Measurements from ENCODE around the gene VMO1.
"Not testable (repeated sequence)": the region's sequence is repeated elsewhere in the genome, so short reads cannot be mapped to it uniquely, and the experiment has no call there.

VMO1 gene, protein sequence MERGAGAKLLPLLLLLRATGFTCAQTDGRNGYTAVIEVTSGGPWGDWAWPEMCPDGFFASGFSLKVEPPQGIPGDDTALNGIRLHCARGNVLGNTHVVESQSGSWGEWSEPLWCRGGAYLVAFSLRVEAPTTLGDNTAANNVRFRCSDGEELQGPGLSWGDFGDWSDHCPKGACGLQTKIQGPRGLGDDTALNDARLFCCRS

DNA sequence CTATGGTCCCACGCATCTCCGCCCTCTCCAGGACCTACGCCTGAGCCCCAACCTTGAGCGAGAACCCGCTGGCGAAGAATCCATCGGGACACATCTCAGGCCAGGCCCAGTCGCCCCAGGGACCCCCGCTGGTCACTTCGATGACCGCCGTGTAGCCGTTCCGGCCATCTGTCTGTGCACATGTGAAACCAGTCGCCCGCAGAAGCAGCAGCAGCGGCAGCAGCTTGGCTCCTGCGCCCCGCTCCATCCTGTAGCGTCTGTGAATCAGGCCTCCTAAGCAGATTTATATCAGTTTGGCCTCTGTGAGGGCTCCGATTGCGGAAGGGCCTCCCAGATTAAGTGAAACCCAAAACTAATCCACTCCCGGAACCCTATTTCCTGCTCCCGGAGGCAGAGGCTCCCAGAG lies at the start of gene VMO1:
VMO1 (minus strand) TSS at position 259 of the 406 bp plus-strand sequence; CDS start at position 247, 12 bp downstream.
- DNase-seq = no peak

DNA sequence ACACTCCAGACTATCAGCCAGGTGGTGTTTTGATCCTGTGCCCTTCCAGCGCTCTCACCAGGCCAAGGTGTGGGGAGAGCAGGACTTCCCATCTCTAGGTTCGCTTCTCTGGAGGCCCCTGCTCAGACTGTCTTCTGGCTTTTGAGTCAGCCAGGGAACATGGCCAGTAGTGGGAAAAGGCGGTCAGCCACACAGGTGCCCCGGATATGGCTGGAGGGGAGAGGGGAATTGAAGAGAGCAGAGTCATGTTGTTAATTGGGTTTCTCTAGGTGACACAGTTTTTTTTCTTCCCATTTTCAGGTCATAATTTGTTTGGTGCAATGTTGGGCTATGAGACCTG lies 48.5 kb upstream of the VMO1 start:
- DNase-seq = no peak

DNA sequence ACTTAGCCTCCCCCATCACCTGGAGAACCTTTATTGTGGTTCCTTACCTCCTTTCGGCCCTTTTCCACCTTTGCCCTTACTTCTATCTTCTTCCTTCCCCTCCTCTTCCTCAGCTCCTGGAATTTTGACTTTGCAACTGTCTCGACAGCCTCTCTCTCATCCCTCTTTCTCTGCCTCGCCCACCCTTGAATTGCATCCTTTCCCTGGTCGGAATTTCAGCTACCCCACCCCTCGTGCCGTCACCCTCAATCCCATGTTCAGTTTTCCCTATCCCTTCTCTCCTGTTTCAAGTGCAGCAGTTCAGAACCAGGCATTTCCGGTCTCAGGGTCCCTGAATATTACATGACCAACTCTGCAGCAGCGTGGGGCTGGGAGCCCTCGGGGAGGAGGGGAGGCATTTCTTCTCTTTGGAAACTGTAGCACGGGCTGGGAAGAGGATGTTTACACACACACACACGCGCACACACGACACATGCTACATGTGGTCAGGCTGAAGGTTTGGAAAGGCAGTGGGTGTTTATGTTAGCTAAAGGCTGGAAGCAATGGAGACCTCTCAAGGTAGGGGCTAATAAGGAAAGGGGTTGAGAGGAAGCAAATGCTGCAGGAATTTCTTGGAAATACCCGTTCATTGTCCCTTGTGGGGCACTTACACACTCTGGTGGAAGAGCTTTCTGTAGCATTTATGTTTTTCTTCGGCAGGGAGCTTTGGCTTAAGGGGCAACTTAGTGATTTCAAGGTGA lies 47.9 kb upstream of the VMO1 start:
- no peak for DNase-seq

DNA sequence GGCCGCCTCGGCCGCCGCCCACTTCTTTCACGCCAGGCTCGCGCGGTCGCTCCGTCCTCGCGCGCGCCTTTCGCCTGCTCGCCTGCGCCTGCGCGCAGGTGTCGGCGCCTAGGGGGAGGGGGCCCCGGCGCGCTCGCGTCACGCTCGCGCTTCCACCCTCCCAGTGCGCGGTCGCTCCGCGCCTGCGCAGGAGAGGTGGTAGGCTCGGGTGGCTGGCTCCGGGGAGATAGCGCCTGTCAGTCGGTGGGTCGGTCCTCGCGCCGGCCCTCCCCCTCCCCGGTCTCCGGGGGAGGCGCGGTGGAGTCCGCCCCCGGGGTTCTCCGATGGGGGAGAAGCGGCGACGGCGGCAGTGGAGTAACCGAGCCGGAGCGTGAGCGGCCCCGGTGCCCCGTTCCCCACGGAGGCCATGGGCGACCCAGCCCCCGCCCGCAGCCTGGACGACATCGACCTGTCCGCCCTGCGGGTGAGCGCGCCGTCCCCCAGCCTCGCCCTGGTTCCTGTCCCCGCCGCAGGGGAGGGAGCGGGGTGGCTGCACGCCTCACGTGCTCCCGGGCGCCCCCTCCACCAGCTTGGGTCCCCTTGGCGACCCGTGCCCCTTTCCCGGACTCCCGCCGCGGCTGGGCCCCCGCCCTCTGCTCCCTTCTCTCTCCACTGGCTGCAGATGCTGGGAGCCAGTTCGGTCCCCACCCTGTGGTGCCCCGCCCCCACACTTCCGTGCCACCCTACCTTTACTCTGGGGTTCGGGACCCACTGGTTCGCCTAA lies 47.2 kb upstream of the VMO1 start, which contains the start of gene MINK1:
MINK1 (plus strand) TSS at position 163 of the 763 bp plus-strand sequence; CDS start at position 407, 244 bp downstream.
- peak; percentile 78 for DNase-seq

DNA sequence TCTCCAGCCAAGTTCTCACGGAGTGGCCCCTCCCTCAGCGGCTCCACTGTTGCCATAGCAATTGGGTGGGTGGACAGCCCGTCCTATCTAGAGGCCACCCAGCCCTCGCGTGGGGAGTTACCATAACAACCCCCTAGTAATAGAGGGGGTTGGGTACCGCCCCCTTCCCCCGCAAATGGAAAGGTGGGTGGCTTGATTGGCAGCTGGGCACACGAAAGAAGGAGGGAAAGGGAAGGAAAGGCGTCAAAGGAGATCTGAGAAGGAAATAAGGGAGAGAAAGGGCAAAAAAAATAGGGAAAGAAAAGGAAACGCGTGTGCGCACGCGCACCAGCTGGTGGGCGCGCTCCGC lies 46.6 kb upstream of the VMO1 start:
- DNase-seq = not testable (repeated sequence)

DNA sequence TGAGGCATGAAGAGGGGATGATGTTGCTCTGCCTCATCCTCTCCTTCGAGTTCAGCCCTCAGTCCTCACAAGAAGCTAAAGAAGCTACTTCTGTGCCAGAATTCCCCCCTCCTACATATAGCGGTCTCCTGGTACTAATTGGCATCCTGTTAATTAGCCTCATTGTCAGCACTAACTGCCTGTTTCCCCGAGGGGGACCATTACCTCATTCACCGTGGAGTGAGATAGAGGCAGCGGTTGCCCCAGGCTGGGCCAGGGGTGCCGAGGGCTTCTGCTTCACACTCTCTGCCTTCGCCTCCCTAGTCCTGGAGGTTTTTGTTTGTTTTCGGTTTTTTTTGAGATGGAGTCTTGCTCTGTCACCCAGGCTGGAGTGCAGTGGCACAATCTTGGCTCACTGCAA lies 41.2 kb upstream of the VMO1 start:
- DNase-seq = no peak

DNA sequence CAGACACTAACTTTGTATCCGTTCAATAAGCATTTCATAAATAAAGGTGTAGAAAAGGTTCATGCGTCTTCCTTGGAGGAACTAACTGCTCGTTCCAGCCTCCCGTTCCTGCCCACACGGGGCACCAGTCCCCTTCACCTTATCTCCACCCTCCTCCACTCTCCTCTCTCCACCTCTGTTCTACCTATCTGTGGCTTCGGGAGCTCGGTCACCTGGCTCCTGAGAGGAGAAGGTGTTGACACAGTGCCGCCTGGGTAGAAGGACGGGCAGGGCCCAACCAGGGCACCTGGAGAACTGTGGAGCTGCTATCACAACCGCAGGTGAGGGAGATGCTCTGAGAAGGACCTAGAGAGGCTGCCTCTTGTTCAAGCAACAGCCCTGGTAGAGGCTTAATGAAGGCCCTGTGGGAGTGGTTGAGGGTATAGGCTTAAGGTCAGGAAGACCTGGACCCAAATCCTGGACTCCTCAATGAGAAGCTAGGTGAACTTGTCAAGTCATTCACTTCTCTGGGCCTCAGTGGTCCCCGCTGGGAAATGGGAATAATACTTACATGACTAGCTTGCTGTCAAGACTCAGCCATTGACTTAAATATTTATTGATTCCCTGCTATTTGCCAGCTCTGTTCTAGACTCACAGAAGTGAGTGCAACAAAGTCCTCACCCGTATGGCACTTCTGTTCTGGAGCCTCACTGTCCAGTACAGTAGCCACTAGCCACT lies 37.4 kb upstream of the VMO1 start:
- no peak for DNase-seq

DNA sequence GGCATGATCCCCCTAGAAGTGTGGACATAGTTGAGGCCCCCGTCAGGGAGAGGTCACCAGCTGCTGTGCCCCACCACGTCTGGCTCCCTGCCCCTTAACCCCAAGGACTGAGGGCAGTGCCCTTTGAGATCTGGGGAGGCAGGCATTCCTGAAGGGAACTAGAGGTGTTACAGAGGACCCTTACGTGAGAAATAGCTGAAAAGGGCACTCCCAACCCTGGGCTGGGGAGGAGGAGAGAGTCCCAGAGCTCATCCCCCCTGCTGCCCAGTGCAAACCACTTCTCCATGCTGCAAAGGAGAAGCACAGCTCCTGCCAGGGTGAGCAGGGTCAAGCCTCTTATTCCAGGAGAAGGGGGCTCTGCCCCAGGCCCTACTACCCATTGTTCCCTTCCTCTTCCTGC lies 36.7 kb upstream of the VMO1 start:
- DNase-seq = no peak

DNA sequence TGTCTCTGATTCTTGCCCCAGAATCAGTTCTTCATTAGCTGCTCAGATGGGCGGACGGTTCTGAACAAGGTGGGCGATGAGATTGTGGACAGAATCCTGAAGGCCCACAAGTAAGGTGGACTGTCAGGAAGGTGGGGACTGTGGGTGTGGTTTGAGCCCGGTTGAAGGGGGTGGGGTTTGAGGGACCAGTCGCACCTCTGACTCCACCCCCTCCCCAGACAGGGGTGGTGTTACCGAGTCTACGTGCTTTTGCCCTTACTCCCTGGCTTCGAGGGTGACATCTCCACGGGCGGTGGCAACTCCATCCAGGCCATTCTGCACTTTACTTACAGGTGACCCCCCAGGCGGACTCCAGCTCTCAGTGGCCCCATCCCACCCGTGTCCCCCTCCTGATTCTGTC lies 32.1 kb upstream of the VMO1 start:
- no peak for DNase-seq

DNA sequence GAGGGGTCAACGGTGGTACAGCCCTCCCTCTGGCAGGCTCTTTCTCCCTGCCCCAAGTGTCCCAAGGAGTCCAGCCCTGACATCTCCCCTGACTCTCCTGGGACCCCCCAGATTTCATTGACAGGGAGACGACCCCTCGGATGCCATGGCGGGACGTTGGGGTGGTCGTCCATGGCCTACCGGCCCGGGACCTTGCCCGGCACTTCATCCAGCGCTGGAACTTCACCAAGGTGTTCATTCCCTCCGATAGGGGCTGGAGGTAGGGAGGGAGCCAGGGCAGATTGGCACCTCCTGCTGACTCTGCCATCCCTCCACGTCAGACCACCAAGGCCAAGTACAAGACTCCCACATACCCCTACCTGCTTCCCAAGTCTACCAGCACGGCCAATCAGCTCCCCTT lies 30.7 kb upstream of the VMO1 start:
- DNase-seq = no peak

DNA sequence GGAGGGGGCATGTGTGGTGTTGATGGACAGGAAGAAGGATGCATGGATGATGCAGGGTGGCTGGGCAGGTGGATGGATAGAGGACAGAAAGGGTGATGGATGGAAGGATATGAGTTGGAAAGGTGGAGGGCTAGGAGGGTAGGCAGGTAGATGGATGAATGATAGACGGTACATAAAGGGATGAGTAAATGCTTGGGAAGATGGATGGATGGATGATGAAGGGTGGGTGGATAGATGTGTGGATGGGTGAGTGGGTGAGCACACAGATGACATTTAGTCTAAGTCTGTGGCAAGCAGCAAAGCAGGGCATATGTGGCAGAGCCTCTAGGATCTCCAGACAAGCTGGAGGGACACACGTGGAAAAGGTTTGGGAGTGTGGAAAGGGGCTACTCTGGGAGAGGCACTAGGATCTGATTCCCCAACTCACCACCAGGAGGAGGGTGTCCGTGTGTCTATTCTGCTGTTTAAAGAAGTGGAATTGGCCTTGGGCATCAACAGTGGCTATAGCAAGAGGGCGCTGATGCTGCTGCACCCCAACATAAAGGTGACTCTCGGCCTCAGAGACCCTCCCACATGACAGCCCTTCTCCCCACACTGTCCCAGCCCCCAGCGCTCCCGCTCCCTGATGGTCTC lies 29.0 kb upstream of the VMO1 start:
- no peak for DNase-seq

DNA sequence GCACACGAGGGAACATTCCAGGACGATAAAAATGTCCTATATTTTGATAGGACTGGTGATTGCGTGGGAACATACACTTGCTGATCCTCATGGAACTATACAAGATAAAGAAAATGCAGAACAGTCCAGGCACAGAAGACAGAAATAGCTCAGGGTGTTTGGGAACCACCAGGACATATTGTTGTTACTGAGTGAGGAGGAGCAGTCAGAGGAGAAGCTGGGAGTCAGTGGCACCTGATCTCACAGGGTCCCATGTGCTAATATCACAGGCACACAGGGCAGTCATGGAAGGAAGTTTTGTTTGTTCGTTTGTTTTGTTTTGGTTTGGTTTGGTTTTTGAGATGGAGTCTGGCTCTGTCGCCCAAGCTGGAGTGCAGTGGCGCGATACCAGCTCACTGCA lies 26.5 kb upstream of the VMO1 start:
- DNase-seq = no peak

DNA sequence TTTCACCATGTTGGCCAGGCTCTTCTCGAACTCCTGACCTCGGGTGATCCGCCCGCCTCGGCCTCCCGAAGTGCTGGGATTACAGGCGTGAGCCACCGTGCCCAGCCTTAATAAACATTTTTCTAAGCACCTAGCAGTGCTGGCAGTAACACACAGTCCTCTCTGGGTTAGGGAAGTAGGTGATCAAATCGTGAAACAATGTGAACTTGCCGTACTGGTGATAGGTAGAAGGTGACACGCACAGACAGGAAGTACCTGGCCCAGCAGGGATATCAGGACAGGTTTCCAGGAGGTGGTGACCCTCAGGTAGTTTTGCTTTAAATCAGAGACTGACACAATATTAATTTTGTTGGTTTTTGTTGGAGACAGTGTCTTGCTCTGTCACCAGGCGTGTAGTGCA lies 25.3 kb upstream of the VMO1 start:
- DNase-seq = no peak

DNA sequence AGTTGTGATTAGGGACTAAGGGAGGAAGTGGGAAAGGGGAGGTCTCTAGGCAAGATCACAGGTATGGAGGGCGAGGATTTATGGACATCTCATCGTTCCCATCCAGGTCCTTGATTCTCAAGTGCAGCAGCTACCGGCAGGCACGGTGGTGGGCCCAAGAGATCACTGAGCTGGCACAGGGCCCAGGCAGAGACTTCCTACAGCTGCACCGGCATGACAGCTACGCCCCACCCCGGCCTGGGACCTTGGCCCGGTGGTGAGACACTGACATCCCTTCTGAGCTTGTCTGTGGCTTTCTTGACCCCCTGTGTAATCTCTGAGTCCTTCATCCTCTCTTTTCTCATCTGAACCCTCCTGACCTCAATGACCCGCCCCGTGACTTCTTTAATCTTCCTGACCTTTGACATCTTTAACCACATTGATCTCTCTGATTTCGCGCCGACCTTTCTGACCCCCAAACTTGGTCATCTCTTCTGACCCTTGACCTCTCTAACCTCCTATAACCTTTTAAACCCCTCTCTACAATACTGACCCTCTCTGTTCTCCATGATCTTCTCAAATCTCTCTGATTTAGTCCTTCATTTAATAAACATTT lies 24.6 kb upstream of the VMO1 start:
- no peak for DNase-seq

DNA sequence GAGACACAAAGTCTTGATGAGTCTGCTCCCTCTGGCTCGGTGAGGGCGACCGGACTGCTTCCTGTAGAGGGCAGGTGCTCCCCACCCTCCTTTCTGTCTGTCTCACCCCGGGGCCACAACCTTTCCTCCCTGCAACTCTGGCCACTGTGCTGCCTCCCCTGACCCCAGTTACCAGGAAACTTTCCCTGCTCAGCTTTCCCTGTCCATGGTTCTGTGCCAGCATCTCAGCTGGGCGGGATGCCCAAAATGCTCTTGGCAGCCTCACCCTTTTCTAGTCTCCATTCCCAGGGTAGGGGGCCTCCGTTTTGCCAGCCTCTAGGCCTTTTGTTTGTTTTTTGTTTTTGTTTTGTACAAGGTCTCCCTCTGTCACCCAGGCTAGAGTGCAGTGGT lies 22.2 kb upstream of the VMO1 start:
- DNase-seq = no peak

DNA sequence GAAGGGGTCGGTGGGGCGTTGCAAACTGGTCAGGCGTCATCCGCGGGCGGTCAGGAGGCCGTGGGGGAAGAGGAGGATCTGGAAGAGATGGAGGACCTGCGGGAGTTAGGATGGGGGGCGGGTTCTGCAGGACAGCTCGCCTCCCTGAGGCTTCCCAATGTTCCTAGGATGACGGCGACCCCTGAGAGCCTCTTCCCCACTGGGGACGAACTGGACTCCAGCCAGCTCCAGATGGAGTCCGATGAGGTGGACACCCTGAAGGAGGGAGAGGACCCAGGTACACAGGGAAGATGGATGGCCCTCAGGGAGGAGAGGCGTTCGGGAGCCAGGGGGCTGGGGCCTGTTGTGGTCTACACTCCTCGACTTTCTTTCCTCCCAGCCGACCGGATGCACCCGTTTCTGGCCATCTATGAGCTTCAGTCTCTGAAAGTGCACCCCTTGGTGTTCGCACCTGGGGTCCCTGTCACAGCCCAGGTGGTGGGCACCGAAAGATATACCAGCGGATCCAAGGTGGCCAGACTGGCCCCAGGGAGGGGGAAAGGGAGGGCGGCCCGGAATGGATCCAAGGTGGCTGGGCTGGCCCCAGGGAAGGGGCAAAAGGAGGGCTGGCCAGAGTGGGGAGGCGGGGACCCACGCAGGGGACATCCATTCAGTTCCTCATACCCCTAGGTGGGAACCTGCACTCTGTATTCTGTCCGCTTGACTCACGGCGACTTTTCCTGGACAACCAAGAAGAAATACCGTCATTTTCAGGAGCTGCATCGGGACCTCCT lies 21.6 kb upstream of the VMO1 start:
- no peak for DNase-seq

DNA sequence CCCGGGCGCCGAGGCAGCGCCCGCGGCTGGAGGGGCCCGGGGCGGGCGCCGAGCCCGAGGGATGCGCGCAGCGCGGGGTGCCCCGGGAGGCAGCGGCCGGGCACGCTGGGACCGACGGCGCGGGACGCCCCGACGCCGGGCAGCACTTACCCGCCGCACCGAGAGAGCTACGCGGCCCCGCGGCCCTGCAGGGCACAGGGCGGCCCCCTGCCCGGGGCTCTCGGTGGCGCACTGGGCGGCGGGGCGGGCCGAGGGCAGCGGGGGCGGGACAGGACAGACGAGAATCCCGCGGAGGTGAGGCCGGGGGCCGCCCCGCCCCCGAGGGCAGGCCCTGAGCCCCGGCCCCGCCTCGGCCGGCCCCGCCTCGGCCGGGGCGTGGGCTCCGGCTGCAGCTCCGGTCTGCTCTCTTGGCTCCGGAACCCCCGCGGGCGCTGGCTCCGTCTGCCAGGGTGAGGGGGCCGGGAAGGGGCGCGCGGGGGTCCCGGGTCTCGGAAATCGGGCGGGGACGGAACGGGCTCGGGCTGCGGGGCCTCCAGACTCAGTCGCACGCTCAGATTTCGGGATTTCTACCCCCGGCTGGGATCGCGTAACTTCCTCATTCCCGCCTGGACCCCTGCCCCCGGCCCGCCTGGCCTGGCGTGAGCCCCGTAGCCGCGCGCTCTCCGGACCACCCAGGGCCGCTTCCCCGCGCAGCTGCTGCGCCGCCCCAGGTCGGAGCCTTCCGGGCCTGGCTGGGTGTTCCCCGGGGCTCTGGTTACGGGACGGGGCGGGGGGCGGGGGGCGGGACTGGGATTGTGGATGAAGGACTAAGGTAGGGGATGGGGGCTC lies 20.8 kb upstream of the VMO1 start, which contains the start of gene PLD2:
PLD2 (plus strand) TSS at position 376 of the 828 bp plus-strand sequence. CDS start 621 bp downstream, outside the sequence.
- DNase-seq = peak; percentile 63

DNA sequence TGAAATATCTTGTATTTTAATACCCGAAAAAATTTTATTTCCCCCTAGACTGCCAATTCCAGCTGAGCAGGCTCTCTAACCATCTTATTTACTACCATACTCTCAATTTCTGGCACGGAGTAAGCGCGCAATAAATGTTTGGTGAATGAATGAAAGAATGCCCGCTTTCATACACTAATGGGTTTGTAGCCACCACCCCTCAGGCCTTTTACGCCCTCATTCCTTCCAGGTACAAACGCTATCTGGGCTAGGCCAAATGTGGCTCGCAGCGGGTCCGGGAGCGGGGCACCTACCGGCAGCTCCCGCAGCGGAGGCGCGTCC lies 20.3 kb upstream of the VMO1 start:
- DNase-seq = no peak

DNA sequence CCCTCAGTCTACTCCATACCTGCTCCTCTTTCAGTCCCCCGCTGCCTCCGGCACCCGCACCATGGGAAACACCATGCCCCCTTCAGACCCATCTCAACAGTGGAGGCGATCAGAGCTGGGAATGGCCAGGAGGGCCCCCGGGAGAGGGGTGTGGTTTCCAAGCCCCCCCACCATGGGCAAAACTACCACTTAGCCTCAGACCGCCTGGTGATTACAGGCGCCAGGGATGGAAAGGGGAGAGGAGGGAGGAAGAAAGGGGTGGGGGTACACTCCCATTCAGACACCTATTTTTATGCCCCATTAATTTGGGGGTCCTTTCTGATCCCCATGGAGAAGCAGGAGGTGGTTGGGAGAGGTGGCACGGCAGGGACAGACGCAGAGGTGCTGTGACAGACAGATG lies 16.1 kb upstream of the VMO1 start, which contains the start of gene C17orf114:
C17orf114 (minus strand) TSS at position 101 of the 400 bp plus-strand sequence.
- no peak for DNase-seq

DNA sequence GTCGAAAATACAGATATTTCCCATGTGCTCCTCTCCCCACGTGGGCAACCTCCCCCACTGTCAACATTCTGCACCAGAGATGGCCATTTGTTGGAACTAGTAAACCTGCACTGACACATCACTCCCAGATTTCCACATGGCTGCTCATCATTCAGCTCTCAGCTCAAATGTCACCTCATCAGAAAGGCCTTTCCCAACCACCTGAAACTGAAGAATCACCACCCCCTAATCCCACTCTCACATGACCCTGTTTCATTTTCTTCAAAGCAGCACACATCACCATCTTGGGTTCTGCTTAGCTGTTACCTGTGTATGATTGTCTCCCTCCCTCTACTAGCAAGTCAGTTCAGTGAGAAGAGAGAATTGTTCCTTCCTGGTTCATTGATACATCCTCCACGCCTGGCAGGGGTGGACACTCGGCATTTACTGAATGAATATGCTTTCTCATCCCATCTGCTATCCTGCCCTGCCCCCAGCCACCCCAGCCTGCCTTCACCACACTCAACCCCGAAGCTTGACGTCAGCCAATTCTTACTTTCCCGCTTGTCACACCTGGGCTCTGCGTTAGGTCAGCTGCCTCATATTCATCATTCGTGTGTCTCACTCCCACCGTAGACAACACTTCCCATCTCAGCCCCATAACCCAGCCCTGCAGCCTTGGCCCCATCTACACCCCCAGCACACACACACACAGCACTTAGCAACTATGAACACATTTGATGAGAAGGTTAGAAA lies 14.5 kb upstream of the VMO1 start:
- DNase-seq = no peak
